ENCODE results near the gene TBC1D3B.
"Not testable (repeated sequence)": the region's sequence is repeated elsewhere in the genome, so short reads cannot be mapped to it uniquely, and the experiment has no call there.

DNA sequence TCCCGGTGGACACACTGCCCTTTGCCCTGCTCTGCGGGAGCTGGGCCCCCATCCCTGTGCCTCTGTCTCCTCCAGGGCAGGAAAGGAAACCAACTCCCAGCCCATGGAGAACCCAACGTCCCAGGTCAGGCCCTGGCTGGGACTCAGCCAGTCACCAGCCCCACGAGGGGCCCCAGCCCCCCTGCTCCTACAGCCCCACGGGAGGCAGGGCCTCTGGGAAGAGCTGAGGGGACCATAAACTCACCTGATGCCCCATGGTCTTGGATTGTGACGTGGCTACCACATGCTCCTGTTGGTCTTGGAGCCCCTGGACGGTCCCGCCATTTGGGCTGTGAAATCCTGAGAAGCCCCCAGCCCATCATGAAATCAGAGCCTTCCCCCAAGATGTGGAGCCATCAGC lies 7.6 kb downstream of the TBC1D3B start:
- not testable (repeated sequence) for TF ChIP-seq CHD2 (IDR thresholded peaks at IDR 0.05; ENCODE audit: low read depth, low read length); RBM22 (optimal IDR thresholded peaks at IDR 0.05; ENCODE audit: low read length)
